Purkinje cell (primary cell): ENCODE results near the gene TDRKH. TPM values are rescaled to one million over a fixed set of nuclear protein-coding genes. Genes with fewer than 3 reads are reported as not detected.

ENCODE experiments used
- polyA plus RNA-seq: library from polyadenylated mRNA; unstranded; fragments of >200 nt; fragmentation: Nextera tagmentation; gene quantifications from 2 replicates; pipeline ENCODE4 v1.2.1, GENCODE V29; 2014

Gene TDRKH, protein sequence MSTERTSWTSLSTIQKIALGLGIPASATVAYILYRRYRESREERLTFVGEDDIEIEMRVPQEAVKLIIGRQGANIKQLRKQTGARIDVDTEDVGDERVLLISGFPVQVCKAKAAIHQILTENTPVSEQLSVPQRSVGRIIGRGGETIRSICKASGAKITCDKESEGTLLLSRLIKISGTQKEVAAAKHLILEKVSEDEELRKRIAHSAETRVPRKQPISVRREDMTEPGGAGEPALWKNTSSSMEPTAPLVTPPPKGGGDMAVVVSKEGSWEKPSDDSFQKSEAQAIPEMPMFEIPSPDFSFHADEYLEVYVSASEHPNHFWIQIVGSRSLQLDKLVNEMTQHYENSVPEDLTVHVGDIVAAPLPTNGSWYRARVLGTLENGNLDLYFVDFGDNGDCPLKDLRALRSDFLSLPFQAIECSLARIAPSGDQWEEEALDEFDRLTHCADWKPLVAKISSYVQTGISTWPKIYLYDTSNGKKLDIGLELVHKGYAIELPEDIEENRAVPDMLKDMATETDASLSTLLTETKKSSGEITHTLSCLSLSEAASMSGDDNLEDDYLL
- 8.2 and 10.4 TPM in 2 replicates for polyA plus RNA-seq

GRCh38 chr1:151790071-151790939 lies at the start of gene TDRKH:
TDRKH (minus strand) TSS chr1:151790500; CDS start chr1:151783022, 7,478 bp downstream.

DNA sequence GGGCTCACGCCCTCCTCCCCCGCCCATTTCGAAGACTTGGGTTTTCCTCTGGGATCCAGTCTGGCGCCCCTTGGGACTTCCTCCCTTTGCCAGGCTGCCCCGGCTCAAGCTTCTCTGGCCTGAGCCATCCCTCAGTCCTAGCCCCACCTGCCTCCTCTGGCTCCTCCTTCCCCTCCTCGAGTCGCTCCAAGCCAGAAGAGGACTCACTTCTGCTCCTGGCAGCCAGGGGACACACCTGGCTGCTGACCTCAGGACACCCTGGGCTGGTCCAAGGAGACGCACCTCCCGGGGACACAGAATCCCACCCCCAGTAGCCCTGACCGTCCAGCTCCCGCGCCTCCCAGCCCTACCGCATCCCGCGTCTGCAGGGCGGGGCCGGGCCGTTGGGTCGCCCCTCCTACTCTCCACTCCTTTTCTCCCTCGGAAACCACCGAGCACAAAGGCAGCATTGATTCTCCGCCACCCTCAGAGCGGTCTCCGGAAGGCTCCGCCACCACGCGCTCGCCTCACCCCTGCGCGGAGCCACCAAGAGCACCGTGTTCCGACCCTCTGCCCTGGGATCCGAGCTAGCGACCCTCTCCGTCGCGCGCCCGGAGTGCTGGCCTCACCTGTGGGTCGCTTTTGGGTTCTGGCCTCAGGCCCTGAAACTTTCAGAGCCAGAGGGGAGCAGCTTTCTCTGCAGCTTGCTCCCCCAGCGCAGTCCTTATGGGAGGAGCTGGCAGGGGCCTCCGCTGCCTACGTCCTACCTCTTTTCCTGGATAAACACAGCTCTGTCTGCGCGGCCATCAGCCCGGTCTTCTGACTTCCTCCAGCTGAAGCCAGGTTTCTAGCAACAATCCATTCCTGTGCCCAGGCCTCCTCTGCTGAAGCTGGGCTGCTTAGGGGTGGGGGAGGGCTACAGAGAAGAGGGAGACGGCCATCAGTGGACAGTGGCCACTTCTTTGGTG lies 49.4 kb upstream of the TDRKH start, which contains the start of gene C2CD4D:
Gene C2CD4D, minus strand, starts transcription at position 364 of the 947 bp plus-strand sequence. CDS start 831 bp downstream, outside the sequence.

DNA sequence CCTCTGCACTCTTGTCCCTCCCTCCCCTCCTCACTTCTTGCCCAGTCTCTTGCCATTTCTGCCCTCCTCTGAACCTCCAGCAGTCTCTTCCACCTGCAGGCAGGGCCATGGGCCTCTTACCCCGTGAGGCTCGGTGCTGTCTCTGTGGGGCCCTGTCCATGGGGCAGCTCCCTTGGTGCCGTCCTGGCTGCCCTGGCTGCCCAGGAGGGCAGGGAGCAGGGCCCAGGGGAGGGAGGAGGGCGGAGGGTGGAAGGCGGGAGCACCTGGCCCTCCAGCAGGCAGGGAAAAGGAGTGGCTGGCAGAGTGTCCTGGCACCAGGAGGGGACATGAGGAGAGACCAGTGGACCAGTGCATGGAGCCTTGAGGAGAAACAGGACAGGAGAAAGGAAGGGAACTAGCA lies 41.3 kb upstream of the TDRKH start, which contains the start of gene RORC:
Gene RORC, minus strand, starts transcription at position 198 of the 400 bp plus-strand sequence. Its CDS starts 38 bp downstream, at position 160.

DNA sequence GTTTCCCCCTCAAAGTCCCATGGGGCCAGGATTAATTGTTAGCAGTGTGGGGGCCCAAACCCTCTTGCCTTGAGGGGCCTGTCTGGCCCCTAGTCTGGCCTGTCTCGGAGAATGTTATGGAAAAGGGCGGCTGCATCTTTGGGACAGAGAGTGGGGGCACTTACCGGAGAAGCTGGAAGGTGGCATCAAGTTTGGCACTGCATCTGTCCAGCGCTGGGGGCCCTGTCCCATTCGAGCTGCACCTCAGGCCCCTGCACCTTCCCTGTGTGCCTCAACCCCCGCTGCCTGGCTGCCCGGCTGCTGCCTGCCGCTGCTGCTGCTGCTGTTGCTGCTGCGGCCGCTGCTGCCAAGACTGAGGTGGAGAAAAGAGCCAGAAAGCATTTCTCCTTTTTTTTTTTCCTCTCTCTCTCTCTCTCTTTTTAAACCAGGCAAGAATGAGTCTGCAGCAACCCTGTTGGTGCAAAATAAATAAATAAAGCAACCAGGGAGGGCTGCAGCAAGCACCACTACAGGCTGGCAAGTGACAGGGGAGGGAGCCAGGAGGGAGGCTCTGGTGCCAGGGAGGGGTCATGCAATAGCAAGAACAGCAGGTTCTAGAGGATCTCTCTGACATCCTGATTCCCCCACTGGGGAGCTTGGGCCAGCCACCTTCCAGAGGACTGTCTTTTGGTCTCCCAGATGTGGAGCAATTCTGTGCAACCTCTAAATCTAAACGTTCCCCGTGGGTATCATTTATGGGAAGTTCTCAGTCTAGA lies 14.9 kb upstream of the TDRKH start, which contains the start of gene LINGO4:
Gene LINGO4, minus strand, starts transcription at position 354 of the 755 bp plus-strand sequence. CDS start 2,715 bp downstream, outside the sequence.

DNA sequence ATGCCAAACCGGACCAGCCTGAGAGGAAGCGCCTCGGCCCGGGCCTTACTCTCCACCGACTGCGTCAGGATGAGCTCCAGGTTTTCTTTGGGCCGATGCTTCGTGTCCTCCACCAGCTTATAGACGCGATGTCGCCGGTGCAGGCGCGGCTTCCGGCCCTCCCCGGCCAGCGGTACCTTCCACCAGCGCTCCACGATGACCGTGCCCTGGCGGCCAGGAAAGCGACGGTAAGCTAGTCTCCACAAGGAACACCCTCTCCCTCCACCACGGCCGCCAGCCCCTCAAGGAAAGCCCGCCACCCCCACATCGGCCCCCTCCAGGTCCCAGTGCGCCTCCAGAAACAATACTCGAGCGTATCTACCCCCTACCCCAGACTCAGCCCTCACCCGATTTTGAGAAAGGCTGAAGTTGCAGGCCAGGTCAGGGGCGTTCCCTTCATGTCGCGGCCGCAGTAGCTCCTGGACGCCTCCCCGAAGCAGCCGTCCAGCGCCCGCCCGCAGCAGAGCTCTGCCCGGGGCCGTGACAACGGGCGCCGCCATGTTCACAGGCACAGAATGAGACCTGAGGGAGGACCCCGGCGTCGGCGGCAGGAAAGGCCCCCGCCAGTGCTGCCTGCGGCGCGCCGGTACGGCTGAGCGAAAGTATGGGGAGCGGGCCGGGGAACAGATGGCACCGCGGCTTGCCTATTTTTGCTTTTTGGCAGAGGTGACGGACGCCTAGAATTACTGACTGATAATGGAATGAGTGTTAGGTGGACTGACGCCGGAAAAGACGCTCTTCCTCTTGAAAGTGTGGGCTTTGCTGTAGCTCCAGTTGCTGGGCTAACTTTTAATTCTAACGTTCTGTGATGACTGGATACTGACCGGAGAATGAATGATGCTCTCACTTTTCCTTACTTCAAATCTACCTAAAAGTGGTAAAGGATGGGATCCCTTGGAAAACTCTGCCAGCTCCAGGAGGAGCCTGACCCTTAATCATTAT lies 27.1 kb downstream of the TDRKH start, which contains the start of gene MRPL9:
Gene MRPL9, minus strand, starts transcription at position 556 of the 981 bp plus-strand sequence. Its CDS starts 17 bp downstream, at position 539.

Other genes starting within 250 kb of the TDRKH start
- 28.4 and 48.5 TPM in 2 replicates for gene SNX27, start 178.4 kb downstream of the TDRKH start, polyA plus RNA-seq
- 0.09 and 0.17 TPM in 2 replicates for gene CELF3, start 73.7 kb downstream of the TDRKH start, polyA plus RNA-seq
- 34.0 and 67.9 TPM in 2 replicates for gene RIIAD1, start 69.0 kb downstream of the TDRKH start, polyA plus RNA-seq
- gene MRPL9, start 27.0 kb downstream of the TDRKH start, polyA plus RNA-seq, result 68.3 and 96.2 TPM in 2 replicates
- 85.0 and 115 TPM in 2 replicates for gene LINGO4, start 14.9 kb upstream of the TDRKH start, polyA plus RNA-seq
- not detected in 2 replicates for gene RORC, start 41.3 kb upstream of the TDRKH start, polyA plus RNA-seq
- gene C2CD4D, start 49.3 kb upstream of the TDRKH start, polyA plus RNA-seq, result 0.14 TPM in 1 of 2 replicates, not detected in the other
- 0.42 TPM in 1 of 2 replicates, not detected in the other for gene THEM5, start 63.2 kb upstream of the TDRKH start, polyA plus RNA-seq
- gene THEM4, start 119.0 kb upstream of the TDRKH start, polyA plus RNA-seq, result 18.5 and 18.7 TPM in 2 replicates
- 8.6 and 13.4 TPM in 2 replicates for gene S100A10, start 203.4 kb upstream of the TDRKH start, polyA plus RNA-seq
- gene S100A11, start 246.5 kb upstream of the TDRKH start, polyA plus RNA-seq, result 7.3 TPM in 1 of 2 replicates, not detected in the other